ENCODE measurements around the gene LAMA3.

The LAMA3 gene, protein sequence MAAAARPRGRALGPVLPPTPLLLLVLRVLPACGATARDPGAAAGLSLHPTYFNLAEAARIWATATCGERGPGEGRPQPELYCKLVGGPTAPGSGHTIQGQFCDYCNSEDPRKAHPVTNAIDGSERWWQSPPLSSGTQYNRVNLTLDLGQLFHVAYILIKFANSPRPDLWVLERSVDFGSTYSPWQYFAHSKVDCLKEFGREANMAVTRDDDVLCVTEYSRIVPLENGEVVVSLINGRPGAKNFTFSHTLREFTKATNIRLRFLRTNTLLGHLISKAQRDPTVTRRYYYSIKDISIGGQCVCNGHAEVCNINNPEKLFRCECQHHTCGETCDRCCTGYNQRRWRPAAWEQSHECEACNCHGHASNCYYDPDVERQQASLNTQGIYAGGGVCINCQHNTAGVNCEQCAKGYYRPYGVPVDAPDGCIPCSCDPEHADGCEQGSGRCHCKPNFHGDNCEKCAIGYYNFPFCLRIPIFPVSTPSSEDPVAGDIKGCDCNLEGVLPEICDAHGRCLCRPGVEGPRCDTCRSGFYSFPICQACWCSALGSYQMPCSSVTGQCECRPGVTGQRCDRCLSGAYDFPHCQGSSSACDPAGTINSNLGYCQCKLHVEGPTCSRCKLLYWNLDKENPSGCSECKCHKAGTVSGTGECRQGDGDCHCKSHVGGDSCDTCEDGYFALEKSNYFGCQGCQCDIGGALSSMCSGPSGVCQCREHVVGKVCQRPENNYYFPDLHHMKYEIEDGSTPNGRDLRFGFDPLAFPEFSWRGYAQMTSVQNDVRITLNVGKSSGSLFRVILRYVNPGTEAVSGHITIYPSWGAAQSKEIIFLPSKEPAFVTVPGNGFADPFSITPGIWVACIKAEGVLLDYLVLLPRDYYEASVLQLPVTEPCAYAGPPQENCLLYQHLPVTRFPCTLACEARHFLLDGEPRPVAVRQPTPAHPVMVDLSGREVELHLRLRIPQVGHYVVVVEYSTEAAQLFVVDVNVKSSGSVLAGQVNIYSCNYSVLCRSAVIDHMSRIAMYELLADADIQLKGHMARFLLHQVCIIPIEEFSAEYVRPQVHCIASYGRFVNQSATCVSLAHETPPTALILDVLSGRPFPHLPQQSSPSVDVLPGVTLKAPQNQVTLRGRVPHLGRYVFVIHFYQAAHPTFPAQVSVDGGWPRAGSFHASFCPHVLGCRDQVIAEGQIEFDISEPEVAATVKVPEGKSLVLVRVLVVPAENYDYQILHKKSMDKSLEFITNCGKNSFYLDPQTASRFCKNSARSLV (N-terminal part only)

DNA sequence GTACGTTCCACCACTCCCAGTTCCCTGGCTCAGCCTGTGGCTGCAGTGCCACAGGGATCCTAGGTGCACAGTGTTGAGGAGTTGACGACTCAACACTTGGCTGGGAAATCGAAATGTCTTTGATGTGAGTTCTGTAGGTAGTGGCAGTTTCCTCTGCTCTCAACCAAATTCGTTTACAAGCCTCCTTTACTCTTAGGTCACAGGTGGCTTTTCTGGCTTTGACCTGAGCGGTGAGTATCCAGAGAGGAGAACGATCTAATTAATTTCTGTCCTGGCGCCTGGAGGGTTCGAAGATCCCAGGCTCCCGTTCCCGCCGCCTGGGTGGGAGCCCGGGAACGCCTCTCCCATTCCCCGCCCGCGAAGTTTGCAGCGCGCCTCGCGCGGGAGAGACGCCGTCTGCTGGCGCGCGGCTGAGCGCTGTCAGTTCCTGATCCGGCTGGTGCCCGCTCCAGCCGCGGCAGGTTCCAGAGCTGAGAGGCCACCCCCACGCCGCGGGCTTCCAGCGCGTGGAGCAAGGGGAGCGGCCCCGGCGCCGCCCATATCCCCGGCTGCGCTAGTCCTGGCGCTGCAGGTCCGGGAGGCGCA, at the start of gene LAMA3:
LAMA3 (plus strand) TSS at position 423 of the 585 bp plus-strand sequence. CDS start 231 bp downstream, outside the sequence.
- Histone ChIP-seq H3K4me1 (ENCODE audit: control insufficient read depth, low read depth, low read length) (no peaks in the 10 kb centered on the region), H3K9ac (ENCODE audit: low read length) (no peak within 1 kb of the TSS), H3K36me3 (ENCODE audit: control insufficient read depth, low read depth, low read length) (no peaks in the 10 kb centered on the region), H3K27ac (ENCODE audit: low read length) (no peak within 1 kb of the TSS), H3K4me3 (ENCODE audit: low read length) (peak within 1 kb of the TSS; percentile 23), H3K9me3 (ENCODE audit: control insufficient read depth, low read depth, low read length) (no peaks in the 10 kb centered on the region), H3K27me3 (ENCODE audit: control insufficient read depth, insufficient read depth, low read length) (peaks cover 41% of the 10 kb centered on the region)

- Histone ChIP-seq H3K9ac (ENCODE audit: low read length) (no peak overlapping the region), H3K9me3 (ENCODE audit: control insufficient read depth, low read depth, low read length) (no peaks in the 10 kb centered on the region), H3K36me3 (ENCODE audit: control insufficient read depth, low read depth, low read length) (no peaks in the 10 kb centered on the region), H3K27me3 (ENCODE audit: control insufficient read depth, insufficient read depth, low read length) (no peaks in the 10 kb centered on the region), H3K27ac (ENCODE audit: low read length) (no peak overlapping the region), H3K4me3 (ENCODE audit: low read length) (no peak overlapping the region), H3K4me1 (ENCODE audit: control insufficient read depth, low read depth, low read length) (no peaks in the 10 kb centered on the region)
Measured at GRCh38 chr18:23640052-23640451, 49.2 kb upstream of the LAMA3 start.

GRCh38 chr18:23641143-23641720, 48.0 kb upstream of the LAMA3 start:
- Histone ChIP-seq H3K27ac (ENCODE audit: low read length) (no peak overlapping the region), H3K9ac (ENCODE audit: low read length) (no peak overlapping the region), H3K27me3 (ENCODE audit: control insufficient read depth, insufficient read depth, low read length) (no peaks in the 10 kb centered on the region), H3K4me3 (ENCODE audit: low read length) (no peak overlapping the region), H3K4me1 (ENCODE audit: control insufficient read depth, low read depth, low read length) (no peaks in the 10 kb centered on the region), H3K9me3 (ENCODE audit: control insufficient read depth, low read depth, low read length) (no peaks in the 10 kb centered on the region), H3K36me3 (ENCODE audit: control insufficient read depth, low read depth, low read length) (no peaks in the 10 kb centered on the region)

GRCh38 chr18:23641937-23642666, 47.2 kb upstream of the LAMA3 start:
- H3K9me3 ChIP-seq (ENCODE audit: control insufficient read depth, low read depth, low read length): no peaks in the 10 kb centered on the region
- H3K27ac ChIP-seq (ENCODE audit: low read length): no peak overlapping the region
- H3K4me1 ChIP-seq (ENCODE audit: control insufficient read depth, low read depth, low read length): no peaks in the 10 kb centered on the region
- no peak overlapping the region for H3K4me3 ChIP-seq (ENCODE audit: low read length)
- H3K27me3 ChIP-seq (ENCODE audit: control insufficient read depth, insufficient read depth, low read length): no peaks in the 10 kb centered on the region
- H3K36me3 ChIP-seq (ENCODE audit: control insufficient read depth, low read depth, low read length): no peaks in the 10 kb centered on the region
- H3K9ac ChIP-seq (ENCODE audit: low read length): no peak overlapping the region

DNA sequence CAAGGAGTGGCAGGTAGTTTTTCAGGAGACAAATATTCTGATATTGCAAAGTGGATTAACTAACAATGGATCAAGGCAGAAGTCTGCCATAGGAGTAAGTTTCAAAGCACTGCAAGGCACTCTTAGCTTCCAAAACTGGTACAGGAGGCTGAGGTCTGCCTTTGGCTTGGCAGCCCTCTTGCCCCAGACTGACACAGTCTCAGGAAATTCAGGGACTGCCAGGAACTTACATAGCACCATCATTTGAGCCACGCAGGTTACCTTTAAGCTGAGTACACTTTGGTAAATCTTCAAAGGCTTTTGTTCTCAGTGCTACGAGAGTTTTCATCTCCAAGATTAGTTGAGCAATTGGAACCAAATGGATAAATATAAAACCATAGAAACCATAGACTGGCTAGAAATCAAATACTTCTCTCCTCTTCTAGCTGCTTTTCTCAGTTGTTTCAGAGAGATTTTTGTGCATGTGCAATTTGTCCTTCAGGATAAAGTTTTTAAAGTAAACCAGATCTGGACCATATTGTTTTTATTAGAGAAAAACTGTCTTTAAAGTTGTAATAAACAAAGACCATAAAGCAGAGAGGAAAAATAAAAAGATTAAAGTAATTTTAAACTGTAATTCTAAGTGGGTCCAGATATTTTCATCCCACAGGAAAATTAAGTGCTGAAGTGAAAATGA, 45.3 kb upstream of the LAMA3 start:
- Histone ChIP-seq H3K4me3 (ENCODE audit: low read length) (no peak overlapping the region), H3K4me1 (ENCODE audit: control insufficient read depth, low read depth, low read length) (peaks cover 3% of the 10 kb centered on the region), H3K9ac (ENCODE audit: low read length) (no peak overlapping the region), H3K36me3 (ENCODE audit: control insufficient read depth, low read depth, low read length) (no peaks in the 10 kb centered on the region), H3K27me3 (ENCODE audit: control insufficient read depth, insufficient read depth, low read length) (no peaks in the 10 kb centered on the region), H3K27ac (ENCODE audit: low read length) (no peak overlapping the region), H3K9me3 (ENCODE audit: control insufficient read depth, low read depth, low read length) (no peaks in the 10 kb centered on the region)

DNA sequence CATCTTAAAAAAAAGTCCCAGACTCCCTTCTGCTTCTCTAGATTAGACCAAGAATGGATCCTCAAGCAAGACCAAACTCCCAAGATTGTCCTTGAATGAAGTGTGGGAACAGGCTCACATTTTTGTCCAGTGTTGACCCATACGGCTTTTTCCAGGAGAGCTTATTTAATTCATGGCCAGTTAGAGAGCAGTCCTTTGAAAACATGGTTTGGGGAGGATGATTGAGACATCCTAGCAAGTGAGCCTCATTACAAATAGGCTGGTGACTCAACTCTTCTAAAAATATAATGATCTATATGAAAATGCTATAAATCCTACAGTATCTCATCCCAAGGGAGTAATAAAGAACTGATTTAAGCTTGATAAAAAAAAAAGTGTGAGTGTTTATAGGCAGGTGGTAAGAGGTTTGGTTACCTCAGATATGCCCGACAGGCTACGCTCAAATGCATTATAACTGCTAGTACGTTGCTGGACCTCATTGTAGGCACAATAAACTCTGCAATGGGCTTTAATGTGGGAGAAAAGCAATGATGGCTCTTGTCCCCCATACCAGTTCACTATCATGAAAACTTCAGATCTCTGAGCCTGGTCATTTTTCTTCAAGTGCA, 43.6 kb upstream of the LAMA3 start:
- H3K27ac ChIP-seq (ENCODE audit: low read length): no peak overlapping the region
- H3K27me3 ChIP-seq (ENCODE audit: control insufficient read depth, insufficient read depth, low read length): no peaks in the 10 kb centered on the region
- no peaks in the 10 kb centered on the region for H3K9me3 ChIP-seq (ENCODE audit: control insufficient read depth, low read depth, low read length)
- H3K4me3 ChIP-seq (ENCODE audit: low read length): no peak overlapping the region
- H3K36me3 ChIP-seq (ENCODE audit: control insufficient read depth, low read depth, low read length): no peaks in the 10 kb centered on the region
- H3K9ac ChIP-seq (ENCODE audit: low read length): no peak overlapping the region
- H3K4me1 ChIP-seq (ENCODE audit: control insufficient read depth, low read depth, low read length): peaks cover 3% of the 10 kb centered on the region

DNA sequence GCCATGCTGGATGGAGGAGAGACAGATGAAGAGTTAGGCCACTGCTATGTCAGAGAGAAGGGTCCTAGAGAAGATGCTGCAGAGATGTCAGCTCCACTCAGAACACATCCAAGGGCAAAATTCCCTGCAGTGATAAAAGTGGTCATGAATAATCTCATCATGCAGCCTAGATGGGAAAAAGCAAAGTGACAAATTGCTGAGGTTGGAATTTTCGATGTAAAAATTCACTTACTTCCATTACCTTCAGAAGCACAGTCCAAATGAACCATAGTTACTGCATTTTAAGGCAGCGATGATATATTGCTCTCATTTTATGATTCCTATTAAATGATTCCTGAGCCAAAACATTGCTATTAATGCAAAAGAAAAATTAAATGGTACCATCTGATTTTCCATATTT, 43.0 kb upstream of the LAMA3 start:
- Histone ChIP-seq H3K9ac (ENCODE audit: low read length) (no peak overlapping the region), H3K27ac (ENCODE audit: low read length) (no peak overlapping the region), H3K4me1 (ENCODE audit: control insufficient read depth, low read depth, low read length) (peaks cover 3% of the 10 kb centered on the region), H3K9me3 (ENCODE audit: control insufficient read depth, low read depth, low read length) (no peaks in the 10 kb centered on the region), H3K4me3 (ENCODE audit: low read length) (no peak overlapping the region), H3K27me3 (ENCODE audit: control insufficient read depth, insufficient read depth, low read length) (no peaks in the 10 kb centered on the region), H3K36me3 (ENCODE audit: control insufficient read depth, low read depth, low read length) (no peaks in the 10 kb centered on the region)

DNA sequence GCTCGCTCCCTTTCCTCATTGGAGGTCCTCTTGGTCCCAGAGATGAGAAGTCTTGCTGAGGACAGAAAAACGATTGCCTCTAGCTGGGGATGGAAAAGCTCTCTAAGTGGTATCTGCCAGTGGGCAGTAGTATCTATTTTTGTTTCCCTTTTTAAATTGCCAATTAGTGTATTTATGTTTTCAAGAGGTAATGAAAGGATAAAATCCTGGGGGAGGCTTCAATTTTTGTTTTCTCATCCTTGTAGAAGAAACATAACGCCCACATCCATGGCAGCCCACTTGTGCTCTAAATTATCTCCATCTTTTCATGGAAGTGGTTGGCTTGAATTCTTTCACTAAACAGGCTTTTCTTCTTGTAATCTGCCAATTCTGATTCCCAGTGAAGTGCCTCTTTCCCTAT, 40.8 kb upstream of the LAMA3 start:
- peaks cover 3% of the 10 kb centered on the region for H3K4me1 ChIP-seq (ENCODE audit: control insufficient read depth, low read depth, low read length)
- H3K27ac ChIP-seq (ENCODE audit: low read length): no peak overlapping the region
- H3K4me3 ChIP-seq (ENCODE audit: low read length): no peak overlapping the region
- no peaks in the 10 kb centered on the region for H3K27me3 ChIP-seq (ENCODE audit: control insufficient read depth, insufficient read depth, low read length)
- no peak overlapping the region for H3K9ac ChIP-seq (ENCODE audit: low read length)
- H3K36me3 ChIP-seq (ENCODE audit: control insufficient read depth, low read depth, low read length): no peaks in the 10 kb centered on the region
- no peaks in the 10 kb centered on the region for H3K9me3 ChIP-seq (ENCODE audit: control insufficient read depth, low read depth, low read length)

DNA sequence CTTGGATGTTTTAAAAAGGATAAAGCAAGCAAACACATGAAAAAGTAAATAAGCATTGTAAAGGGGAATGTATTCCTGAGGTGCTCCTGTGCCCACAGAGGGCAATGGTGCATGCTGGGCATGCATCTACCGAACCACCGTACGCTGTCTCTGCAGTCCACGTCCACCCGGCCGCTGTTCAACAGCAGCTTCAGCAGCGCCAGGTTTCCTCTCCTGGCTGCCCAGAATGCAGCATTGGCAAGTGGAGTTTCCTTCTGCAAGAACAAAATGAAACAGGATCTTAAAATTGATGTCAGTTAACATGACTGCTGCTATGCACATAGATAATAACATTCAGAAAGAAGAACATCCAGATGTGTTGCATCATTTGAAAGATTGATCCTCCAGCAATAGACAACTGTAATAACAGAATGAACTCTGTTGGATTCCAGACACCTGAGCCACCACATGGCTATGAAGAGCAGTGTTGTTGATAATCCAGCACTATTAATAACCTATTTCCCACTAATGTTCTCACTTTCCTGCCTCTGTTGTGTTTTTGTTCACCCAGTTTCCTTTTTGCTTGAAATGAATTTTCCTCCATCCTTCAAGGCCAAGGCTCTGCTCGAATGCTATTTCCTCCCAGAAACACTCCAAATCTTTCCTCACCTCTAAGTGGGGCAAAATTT, 40.2 kb upstream of the LAMA3 start:
- Histone ChIP-seq H3K4me3 (ENCODE audit: low read length) (no peak overlapping the region), H3K36me3 (ENCODE audit: control insufficient read depth, low read depth, low read length) (no peaks in the 10 kb centered on the region), H3K9ac (ENCODE audit: low read length) (no peak overlapping the region), H3K27me3 (ENCODE audit: control insufficient read depth, insufficient read depth, low read length) (no peaks in the 10 kb centered on the region), H3K9me3 (ENCODE audit: control insufficient read depth, low read depth, low read length) (no peaks in the 10 kb centered on the region), H3K4me1 (ENCODE audit: control insufficient read depth, low read depth, low read length) (peaks cover 3% of the 10 kb centered on the region), H3K27ac (ENCODE audit: low read length) (no peak overlapping the region)
